NB4 (cell line): Measurements from ENCODE around the gene MSI2.

Source experiments
- CTCF ChIP-seq: IDR thresholded peaks from one replicate; pipeline ENCODE4 v1.5.1; 2012; ENCODE audit warnings: low read depth, low read length
- MYC ChIP-seq: IDR thresholded peaks from 2 replicates; pipeline ENCODE4 v1.6.1; 2011; ENCODE audit warnings: low read depth, low read length
- POLR2A ChIP-seq: IDR thresholded peaks from 2 replicates; pipeline ENCODE4 v1.6.1; 2011; ENCODE audit warnings: mild to moderate bottlenecking; ENCODE audit not compliant: insufficient read length; ENCODE audit errors: extremely low read depth

GRCh38 chr17:57692770-57693169 is 436.4 kb downstream of the MSI2 start:
- TF ChIP-seq POLR2A (no peak), CTCF (no peak), MYC (no peak)
